GM08714 (cell line): ENCODE measurements around the gene CYB561A3.

Source experiments
- H3K4me3 ChIP-seq: fragments of 200-500 bp; sonication (Bioruptor generic); 2 replicates; pipeline ENCODE4 v1.5.1; 2014; ENCODE audit warnings: mild to moderate bottlenecking, low read length, inconsistent platforms
- ZNF274 ChIP-seq: IDR thresholded peaks from 2 replicates; pipeline ENCODE4 v1.6.1; 2012; ENCODE audit warnings: mild to moderate bottlenecking, low read depth, low read length

The CYB561A3 gene

GRCh38 chr11:61357233-61357893 lies 4.3 kb downstream of the CYB561A3 start:
- H3K4me3 ChIP-seq = peak overlapping the region; percentile 12; the same call in 1 of the 2 replicates
- TF ChIP-seq ZNF274 = no peak

DNA sequence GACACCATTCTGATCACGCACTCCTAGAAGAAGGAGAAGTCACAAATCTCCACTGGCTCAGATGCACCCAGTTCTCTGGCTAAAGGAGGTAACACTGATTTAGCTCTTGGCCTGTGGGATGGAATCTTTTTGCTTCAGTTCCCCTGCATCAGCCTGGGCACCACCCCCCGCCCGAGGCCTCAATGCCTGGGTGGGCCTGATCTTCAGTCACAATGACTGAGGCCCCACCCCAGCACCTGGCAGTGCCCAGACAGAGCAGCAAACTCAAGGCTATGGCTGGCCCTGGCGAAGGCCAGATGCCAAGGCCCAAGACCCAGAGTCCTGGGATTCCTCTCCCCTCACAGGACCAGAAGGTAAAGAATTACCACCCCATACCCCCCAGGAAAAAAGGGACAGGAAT lies 5.0 kb downstream of the CYB561A3 start:
- no peak overlapping the region; the same call in 1 of the 2 replicates for H3K4me3 ChIP-seq
- TF ChIP-seq ZNF274 = no peak

- H3K4me3 ChIP-seq = no peak overlapping the region
- no peak for TF ChIP-seq ZNF274
Observed at GRCh38 chr11:61354208-61354607, 7.5 kb downstream of the CYB561A3 start.

DNA sequence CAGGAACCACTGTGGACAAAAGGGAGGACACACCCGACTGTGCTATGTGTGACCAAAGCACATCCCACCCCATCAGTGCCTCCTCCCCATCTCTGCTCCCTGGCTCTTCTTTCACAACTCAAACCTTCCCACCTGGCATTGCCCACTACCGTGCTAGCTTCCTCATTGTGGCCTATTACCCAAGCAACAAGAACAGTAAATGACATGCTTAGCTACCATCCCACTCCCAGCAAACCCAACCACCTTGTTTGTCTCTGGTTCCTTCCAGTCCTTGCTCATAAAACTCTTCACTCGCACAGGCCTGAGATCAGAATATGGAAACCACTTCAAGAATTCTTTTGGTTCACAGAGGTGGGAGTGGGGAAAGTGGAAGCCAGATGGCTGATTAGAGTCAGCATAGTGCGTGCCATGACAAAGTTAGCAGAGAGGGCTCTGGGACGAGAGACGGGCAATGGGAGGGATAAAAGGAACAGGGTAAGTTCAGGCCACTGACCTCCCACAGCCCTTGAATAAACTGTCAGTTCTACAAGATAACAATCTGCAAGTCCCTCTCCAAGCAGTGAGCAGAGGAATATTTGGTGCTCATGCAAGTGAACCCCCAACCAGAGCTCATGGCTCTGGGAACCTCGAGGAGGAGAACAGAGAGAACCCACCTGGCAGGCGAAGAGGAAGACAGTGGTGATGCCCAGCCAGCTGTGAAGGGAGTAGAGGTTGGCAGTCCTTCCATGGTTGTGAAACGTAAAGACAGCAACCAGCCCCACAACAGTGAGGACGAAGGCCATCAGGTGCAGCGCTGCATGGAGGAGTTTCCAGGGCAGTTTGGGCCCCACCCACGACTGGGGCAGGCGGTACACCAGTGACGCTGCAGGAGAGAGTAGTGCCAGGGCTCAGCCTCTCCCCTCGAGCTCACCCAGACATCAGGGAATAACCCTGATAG lies 8.3 kb downstream of the CYB561A3 start:
- H3K4me3 ChIP-seq = no peak overlapping the region
- no peak for TF ChIP-seq ZNF274

DNA sequence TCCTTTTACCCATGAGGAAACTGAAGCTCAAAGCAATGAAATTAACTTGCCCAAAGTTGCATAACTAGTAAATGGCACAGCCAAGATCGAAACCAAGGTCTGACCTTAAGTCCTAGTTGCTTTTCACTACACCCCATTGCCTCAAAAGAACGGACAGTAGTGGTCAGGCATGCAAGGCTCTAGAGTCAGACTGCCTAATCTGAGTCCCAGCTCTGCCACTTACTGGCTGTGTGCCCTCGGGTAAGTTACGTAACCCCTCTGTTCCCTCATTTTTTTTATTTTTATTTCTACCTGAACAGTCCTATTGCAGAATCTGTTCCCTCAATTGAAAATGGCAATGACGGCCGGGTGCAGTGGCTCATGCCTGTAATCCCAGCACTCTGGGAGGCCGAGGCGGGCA lies 9.6 kb downstream of the CYB561A3 start:
- TF ChIP-seq ZNF274 = no peak
- H3K4me3 ChIP-seq = no peak overlapping the region

GRCh38 chr11:61350803-61351202 lies 10.9 kb downstream of the CYB561A3 start:
- no peak for TF ChIP-seq ZNF274
- H3K4me3 ChIP-seq = no peak overlapping the region

DNA sequence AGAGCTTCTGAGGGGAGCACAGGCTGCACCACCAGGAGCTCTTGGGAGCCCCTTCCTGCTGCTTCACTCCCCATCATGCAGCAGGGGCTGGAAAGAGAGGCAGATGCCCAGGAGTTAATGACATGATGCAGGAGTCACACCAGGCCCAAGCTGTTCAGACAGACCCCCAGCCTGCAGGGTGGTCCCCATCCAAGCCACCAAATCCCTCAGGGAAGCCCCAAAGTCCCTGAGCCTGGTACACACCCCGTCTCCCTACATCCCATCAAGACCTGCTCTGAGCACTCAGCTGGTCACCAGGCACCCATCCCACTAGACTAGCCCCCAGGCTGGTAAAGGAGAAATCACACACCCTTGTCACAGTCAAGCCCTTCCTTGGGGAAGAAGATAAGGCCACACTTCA lies 11.3 kb downstream of the CYB561A3 start:
- no peak overlapping the region for H3K4me3 ChIP-seq
- TF ChIP-seq ZNF274 = no peak

DNA sequence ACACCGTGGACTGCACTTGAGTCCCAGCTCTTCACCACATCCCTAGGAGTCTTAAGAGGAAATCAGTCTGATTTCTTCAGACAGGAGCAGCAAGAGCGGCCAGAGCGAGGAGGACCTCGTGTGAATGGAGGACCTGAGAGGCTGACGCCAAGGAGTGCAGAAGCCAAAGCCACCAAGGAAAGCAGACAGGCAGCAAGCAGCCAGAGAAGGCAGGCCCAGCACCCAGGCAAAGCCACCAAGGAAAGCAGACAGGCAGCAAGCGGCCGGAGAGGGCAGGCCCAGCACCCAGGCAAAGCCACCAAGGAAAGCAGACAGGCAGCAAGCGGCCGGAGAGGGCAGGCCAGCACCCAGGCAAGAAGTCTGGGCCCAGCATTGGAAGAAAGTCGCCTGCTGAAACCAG lies 11.8 kb downstream of the CYB561A3 start:
- no peak for TF ChIP-seq ZNF274
- H3K4me3 ChIP-seq = no peak overlapping the region

DNA sequence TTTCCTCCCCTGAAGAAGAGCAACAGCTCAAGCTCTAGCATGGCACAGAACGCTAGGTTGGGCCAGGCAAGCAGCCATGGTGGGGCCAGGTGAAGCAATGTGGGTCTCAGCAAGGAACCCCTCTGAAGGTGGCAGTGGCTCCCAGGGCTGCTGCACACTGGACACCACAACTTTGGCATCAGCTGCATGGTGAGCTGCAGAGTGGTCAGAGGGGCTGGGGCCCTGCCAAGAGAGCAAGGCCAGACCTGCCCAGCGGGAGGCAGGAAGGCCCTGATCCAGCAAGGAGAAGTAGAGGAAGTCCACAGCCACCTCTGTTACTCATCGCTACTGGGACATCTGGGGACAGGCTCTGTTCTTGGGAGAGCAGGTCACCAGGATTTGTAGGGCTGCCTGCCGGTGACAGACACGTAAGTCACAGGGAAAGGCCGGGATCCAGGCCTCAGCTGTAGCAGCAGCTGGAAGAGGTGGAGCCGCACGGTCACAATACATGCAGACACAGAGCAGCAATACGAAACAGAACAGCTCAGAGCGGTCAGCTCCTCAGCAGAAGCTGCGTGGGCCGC lies 12.4 kb downstream of the CYB561A3 start:
- no peak for TF ChIP-seq ZNF274
- no peak overlapping the region for H3K4me3 ChIP-seq

- no peak for TF ChIP-seq ZNF274
- H3K4me3 ChIP-seq = no peak overlapping the region
Observed at GRCh38 chr11:61347916-61348461, 13.7 kb downstream of the CYB561A3 start.

DNA sequence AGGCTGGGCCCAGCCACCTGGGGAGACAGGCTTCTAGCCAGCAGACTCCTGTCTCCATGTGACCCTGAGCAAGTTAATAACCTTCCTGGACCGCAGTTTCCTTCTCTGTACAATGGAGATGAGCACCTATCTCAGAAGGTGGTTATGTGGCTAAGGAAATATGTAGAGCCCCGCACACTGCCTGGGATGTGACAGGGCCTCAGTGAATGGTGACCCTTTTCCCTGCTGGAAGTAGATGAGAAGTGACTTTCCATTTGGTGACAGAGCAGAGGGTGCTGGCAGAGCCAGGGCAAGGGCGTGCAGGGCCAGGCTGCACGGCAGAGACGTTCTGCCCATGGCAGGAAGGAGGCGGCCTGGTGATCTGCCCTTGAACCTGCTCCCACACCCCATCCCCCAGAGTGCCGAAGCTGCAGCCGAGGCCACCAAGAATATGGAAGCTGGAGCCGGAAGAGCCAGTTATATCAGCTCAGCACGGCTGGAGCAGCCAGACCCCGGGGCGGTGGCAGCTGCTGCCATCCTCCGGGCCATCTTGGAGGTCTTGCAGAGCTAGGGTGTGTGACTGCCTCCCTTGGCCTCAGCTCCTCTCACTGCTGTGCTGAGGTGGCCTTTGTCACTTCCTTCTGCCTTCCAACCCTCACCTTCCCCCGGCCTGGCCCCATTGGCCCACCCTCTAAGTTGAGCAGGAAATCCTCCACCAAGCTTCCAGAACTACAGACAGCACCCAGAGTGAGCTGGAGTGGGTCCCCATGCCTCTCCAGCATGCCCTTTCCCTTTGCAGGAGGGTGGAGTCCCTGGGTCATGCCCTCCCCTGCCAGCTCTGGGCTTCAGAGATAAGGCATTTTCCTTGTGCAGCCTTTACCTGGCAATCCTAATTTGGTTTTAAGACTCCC lies 15.5 kb downstream of the CYB561A3 start:
- TF ChIP-seq ZNF274 = no peak
- H3K4me3 ChIP-seq = no peak overlapping the region

GRCh38 chr11:61345170-61345610 lies 16.5 kb downstream of the CYB561A3 start:
- TF ChIP-seq ZNF274 = no peak
- no peak overlapping the region for H3K4me3 ChIP-seq
